Loucy (cell line): Measurements from ENCODE around the gene KCNC4.

Source experiments
- H2AFZ ChIP-seq: fragments of 200-600 bp; sonication (generic); 2 replicates; pipeline ENCODE4 v1.6.0; 2016; ENCODE audit warnings: antibody characterized with exemption, mild to moderate bottlenecking, low read length, moderate library complexity
- H3F3A ChIP-seq: fragments of 200-600 bp; 2 replicates; pipeline ENCODE4 v1.6.0; 2016; ENCODE audit warnings: antibody characterized with exemption, low read depth, mild to moderate bottlenecking
- H3K27me3 ChIP-seq: fragments of 200-600 bp; sonication (generic); 2 replicates; pipeline ENCODE4 v1.6.1; 2014; ENCODE audit warnings: low read length, mild to moderate bottlenecking; ENCODE audit not compliant: insufficient read depth, poor library complexity, severe bottlenecking
- H3K36me3 ChIP-seq: fragments of 200-600 bp; sonication (generic); 2 replicates; pipeline ENCODE4 v1.6.1; 2016; ENCODE audit warnings: low read length; ENCODE audit not compliant: insufficient read depth
- H3K4me1 ChIP-seq: fragments of 200-600 bp; sonication (generic); 2 replicates; pipeline ENCODE4 v1.5.1; 2014; ENCODE audit warnings: low read length, mild to moderate bottlenecking; ENCODE audit not compliant: insufficient read depth, poor library complexity, severe bottlenecking
- H3K4me2 ChIP-seq: fragments of 200-600 bp; sonication (generic); 2 replicates; pipeline ENCODE4 v1.6.0; 2014; ENCODE audit warnings: antibody characterized with exemption, low read length, low read depth, mild to moderate bottlenecking; ENCODE audit not compliant: poor library complexity, severe bottlenecking
- H3K4me3 ChIP-seq: fragments of 200-600 bp; sonication (generic); 2 replicates; pipeline ENCODE4 v1.5.1; 2014; ENCODE audit warnings: low read length, mild to moderate bottlenecking, mixed read lengths; ENCODE audit not compliant: poor library complexity, severe bottlenecking
- H3K79me2 ChIP-seq: fragments of 200-600 bp; sonication (generic); 2 replicates; pipeline ENCODE4 v1.6.1; 2014; ENCODE audit warnings: low read length; ENCODE audit not compliant: insufficient read depth
- H3K9ac ChIP-seq: fragments of 200-600 bp; sonication (generic); 2 replicates; pipeline ENCODE4 v1.6.0; 2014; ENCODE audit warnings: mild to moderate bottlenecking, low read depth, low read length, moderate library complexity; ENCODE audit not compliant: poor library complexity, severe bottlenecking
- H3K9me2 ChIP-seq: fragments of 200-600 bp; sonication (generic); replicated peaks from 2 replicates; pipeline ENCODE4 v1.6.1; 2016; ENCODE audit warnings: low read depth, low read length, mixed read lengths
- H3K9me3 ChIP-seq: fragments of 200-600 bp; sonication (generic); 2 replicates; pipeline ENCODE4 v1.6.1; 2014; ENCODE audit warnings: mild to moderate bottlenecking, antibody characterized with exemption, low read length, low read depth; ENCODE audit not compliant: insufficient read depth
- H4K20me1 ChIP-seq: fragments of 200-600 bp; sonication (generic); 2 replicates; pipeline ENCODE4 v1.6.0; 2014; ENCODE audit warnings: antibody characterized with exemption, low read length, mild to moderate bottlenecking; ENCODE audit not compliant: insufficient read depth, poor library complexity, severe bottlenecking
- EZH2phosphoT487 ChIP-seq: fragments of 200-600 bp; IDR thresholded peaks from 2 replicates; pipeline ENCODE4 v1.6.1; 2018; ENCODE audit warnings: antibody characterized with exemption, mild to moderate bottlenecking, moderate library complexity, borderline replicate concordance
- TF ChIP-seq, protein P1 (sequence below): fragments of 200-600 bp; sonication (generic); conservative IDR thresholded peaks from 2 replicates; pipeline ENCODE4 v1.5.1; 2014; ENCODE audit warnings: mild to moderate bottlenecking, antibody characterized with exemption, low read length

KCNC4 gene

GRCh38 chr1:110228869-110229268, 18.8 kb downstream of the KCNC4 start:
- Histone ChIP-seq H3K79me2 (no peaks in the 10 kb centered on the region), H3K9ac (no peak overlapping the region), H3K27me3 (no peaks in the 10 kb centered on the region), H3K4me2 (no peak overlapping the region), H3K9me3 (no peaks in the 10 kb centered on the region), H3K9me2 (no peaks in the 10 kb centered on the region), H2AFZ (no peak overlapping the region), H3K36me3 (no peaks in the 10 kb centered on the region), H3K4me1 (no peaks in the 10 kb centered on the region), H4K20me1 (no peaks in the 10 kb centered on the region), H3K4me3 (no peak overlapping the region), H3F3A (no peaks in the 10 kb centered on the region)
- TF ChIP-seq, protein P1, sequence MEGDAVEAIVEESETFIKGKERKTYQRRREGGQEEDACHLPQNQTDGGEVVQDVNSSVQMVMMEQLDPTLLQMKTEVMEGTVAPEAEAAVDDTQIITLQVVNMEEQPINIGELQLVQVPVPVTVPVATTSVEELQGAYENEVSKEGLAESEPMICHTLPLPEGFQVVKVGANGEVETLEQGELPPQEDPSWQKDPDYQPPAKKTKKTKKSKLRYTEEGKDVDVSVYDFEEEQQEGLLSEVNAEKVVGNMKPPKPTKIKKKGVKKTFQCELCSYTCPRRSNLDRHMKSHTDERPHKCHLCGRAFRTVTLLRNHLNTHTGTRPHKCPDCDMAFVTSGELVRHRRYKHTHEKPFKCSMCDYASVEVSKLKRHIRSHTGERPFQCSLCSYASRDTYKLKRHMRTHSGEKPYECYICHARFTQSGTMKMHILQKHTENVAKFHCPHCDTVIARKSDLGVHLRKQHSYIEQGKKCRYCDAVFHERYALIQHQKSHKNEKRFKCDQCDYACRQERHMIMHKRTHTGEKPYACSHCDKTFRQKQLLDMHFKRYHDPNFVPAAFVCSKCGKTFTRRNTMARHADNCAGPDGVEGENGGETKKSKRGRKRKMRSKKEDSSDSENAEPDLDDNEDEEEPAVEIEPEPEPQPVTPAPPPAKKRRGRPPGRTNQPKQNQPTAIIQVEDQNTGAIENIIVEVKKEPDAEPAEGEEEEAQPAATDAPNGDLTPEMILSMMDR = no peak
- TF ChIP-seq EZH2phosphoT487 = no peak

DNA sequence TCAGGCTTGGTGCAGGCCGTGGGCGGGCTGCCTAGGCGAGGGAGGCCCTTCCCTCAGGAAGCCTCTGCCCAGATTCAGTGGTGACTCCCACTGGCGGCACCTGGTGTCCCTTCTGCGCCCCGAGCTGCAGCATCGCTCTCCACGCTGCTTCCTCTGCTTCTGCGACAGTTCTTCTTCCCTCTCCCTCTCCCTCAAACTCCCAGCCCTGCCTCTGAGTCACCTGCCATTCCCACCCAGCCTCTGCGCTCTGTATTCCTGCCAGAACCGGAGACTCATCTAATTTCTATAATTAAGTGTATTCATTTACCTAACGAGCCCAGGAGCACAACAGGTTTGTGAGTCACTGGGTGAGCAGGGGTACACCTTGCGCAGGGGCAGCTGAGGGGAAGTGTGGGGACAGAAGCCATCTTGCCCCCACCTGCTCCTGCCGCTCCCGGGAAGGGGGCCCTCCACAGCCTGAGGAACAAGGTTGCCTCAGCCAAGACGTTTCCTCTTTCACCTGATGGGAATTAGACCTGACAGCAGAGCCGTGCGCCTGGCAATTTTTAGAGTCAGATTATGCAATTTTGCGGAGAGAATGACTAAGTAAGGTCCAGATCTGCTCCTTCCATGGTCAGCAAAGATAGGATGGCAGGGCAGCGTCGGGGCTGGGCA, 19.4 kb downstream of the KCNC4 start:
- Histone ChIP-seq H3K79me2 (no peaks in the 10 kb centered on the region), H4K20me1 (no peaks in the 10 kb centered on the region), H3K4me2 (no peak overlapping the region), H3K9ac (no peak overlapping the region), H3K27me3 (no peaks in the 10 kb centered on the region), H3F3A (no peaks in the 10 kb centered on the region), H3K9me2 (no peaks in the 10 kb centered on the region), H3K9me3 (no peaks in the 10 kb centered on the region), H3K4me1 (no peaks in the 10 kb centered on the region), H2AFZ (no peak overlapping the region), H3K36me3 (no peaks in the 10 kb centered on the region), H3K4me3 (no peak overlapping the region)
- TF ChIP-seq, protein P1 = no peak
- no peak for TF ChIP-seq EZH2phosphoT487

GRCh38 chr1:110230381-110231199, 20.5 kb downstream of the KCNC4 start:
- H2AFZ ChIP-seq = no peak overlapping the region
- H3K79me2 ChIP-seq = no peaks in the 10 kb centered on the region
- no peak for TF ChIP-seq EZH2phosphoT487
- no peaks in the 10 kb centered on the region for H3K36me3 ChIP-seq
- H4K20me1 ChIP-seq = no peaks in the 10 kb centered on the region
- no peaks in the 10 kb centered on the region for H3F3A ChIP-seq
- no peak overlapping the region for H3K4me3 ChIP-seq
- no peaks in the 10 kb centered on the region for H3K4me1 ChIP-seq
- no peaks in the 10 kb centered on the region for H3K9me3 ChIP-seq
- no peak overlapping the region for H3K4me2 ChIP-seq
- H3K9ac ChIP-seq = no peak overlapping the region
- H3K27me3 ChIP-seq = no peaks in the 10 kb centered on the region
- no peaks in the 10 kb centered on the region for H3K9me2 ChIP-seq
